Smooth muscle cell (in vitro differentiated cells): ENCODE data around the gene ANKRD42. TPM values are rescaled to one million over a fixed set of nuclear protein-coding genes. Genes with fewer than 3 reads are reported as not detected.
A peak's percentile ranks its signal among the peaks of the same experiment; 100 is the strongest.

Source experiments
- DNase-seq: peaks from one replicate; lab custom pipeline; 2025; ENCODE audit not compliant: unreplicated experiment; lab: John Stamatoyannopoulos, UW
- H2AFZ ChIP-seq: fragments of 200-600 bp; sonication (generic); 2 replicates; pipeline ENCODE4 v1.6.0; 2016; ENCODE audit warnings: antibody characterized with exemption, low read depth, mild to moderate bottlenecking
- H3F3A ChIP-seq: fragments of 200-600 bp; sonication (generic); 2 replicates; pipeline ENCODE4 v1.6.0; 2017; ENCODE audit warnings: antibody characterized with exemption, low read depth
- H3K27ac ChIP-seq: fragments of 200-600 bp; sonication (generic); 2 replicates; pipeline ENCODE4 v1.5.1; 2016; ENCODE audit warnings: low read depth, mild to moderate bottlenecking
- H3K27me3 ChIP-seq: fragments of 200-600 bp; sonication (generic); 2 replicates; pipeline ENCODE4 v1.6.1; 2016; ENCODE audit warnings: low read depth, mild to moderate bottlenecking
- H3K36me3 ChIP-seq: fragments of 200-600 bp; sonication (generic); 2 replicates; pipeline ENCODE4 v1.5.1; 2016; ENCODE audit warnings: low read depth
- H3K4me1 ChIP-seq: fragments of 200-600 bp; sonication (generic); 2 replicates; pipeline ENCODE4 v1.5.1; 2016; ENCODE audit warnings: low read depth
- H3K4me2 ChIP-seq: fragments of 200-600 bp; sonication (generic); 2 replicates; pipeline ENCODE4 v1.6.0; 2016; ENCODE audit warnings: mild to moderate bottlenecking
- H3K4me3 ChIP-seq: fragments of 200-600 bp; sonication (generic); 2 replicates; pipeline ENCODE4 v1.5.1; 2016; ENCODE audit warnings: mild to moderate bottlenecking
- H3K79me2 ChIP-seq: fragments of 200-600 bp; sonication (generic); 2 replicates; pipeline ENCODE4 v1.6.0; 2016; ENCODE audit warnings: low read depth, mild to moderate bottlenecking
- H3K9ac ChIP-seq: fragments of 200-600 bp; sonication (generic); 2 replicates; pipeline ENCODE4 v1.6.0; 2016; ENCODE audit warnings: low read depth
- H3K9me3 ChIP-seq: fragments of 200-600 bp; sonication (generic); replicated peaks from 2 replicates; pipeline ENCODE4 v1.5.1; 2016; ENCODE audit warnings: low read depth
- H4K20me1 ChIP-seq: fragments of 200-600 bp; sonication (generic); 2 replicates; pipeline ENCODE4 v1.6.0; 2016; ENCODE audit warnings: low read depth
- CTCF ChIP-seq: fragments of 200-600 bp; sonication (generic); IDR thresholded peaks from 2 replicates; pipeline ENCODE4 v1.5.1; 2017; ENCODE audit warnings: borderline replicate concordance, mild to moderate bottlenecking, antibody characterized with exemption; ENCODE audit not compliant: insufficient read depth, poor library complexity, severe bottlenecking
- WGBS: methylation state at CpG from one replicate; pipeline ENCODE4 v1.1.7; 2016; ENCODE audit warnings: low lambda C conversion rate; 5-methylcytosine and 5-hydroxymethylcytosine counted together
- polyA plus RNA-seq: library from polyadenylated mRNA; unstranded; fragments of >200 nt; fragmentation: Nextera tagmentation; extraction: Ambion mirVana; gene quantifications from 2 replicates; pipeline ENCODE4 v1.2.1, GENCODE V29; 2016
- total RNA-seq: library from RNA; depleted of rRNA; stranded (reverse); fragments of >200 nt; gene quantifications from 2 replicates; pipeline ENCODE4 v1.2.3, GENCODE V29; 2014

The ANKRD42 gene
- total and polyA plus RNA-seq, 2 experiments from 2014 or later = 16.2 to 16.4 TPM

DNA sequence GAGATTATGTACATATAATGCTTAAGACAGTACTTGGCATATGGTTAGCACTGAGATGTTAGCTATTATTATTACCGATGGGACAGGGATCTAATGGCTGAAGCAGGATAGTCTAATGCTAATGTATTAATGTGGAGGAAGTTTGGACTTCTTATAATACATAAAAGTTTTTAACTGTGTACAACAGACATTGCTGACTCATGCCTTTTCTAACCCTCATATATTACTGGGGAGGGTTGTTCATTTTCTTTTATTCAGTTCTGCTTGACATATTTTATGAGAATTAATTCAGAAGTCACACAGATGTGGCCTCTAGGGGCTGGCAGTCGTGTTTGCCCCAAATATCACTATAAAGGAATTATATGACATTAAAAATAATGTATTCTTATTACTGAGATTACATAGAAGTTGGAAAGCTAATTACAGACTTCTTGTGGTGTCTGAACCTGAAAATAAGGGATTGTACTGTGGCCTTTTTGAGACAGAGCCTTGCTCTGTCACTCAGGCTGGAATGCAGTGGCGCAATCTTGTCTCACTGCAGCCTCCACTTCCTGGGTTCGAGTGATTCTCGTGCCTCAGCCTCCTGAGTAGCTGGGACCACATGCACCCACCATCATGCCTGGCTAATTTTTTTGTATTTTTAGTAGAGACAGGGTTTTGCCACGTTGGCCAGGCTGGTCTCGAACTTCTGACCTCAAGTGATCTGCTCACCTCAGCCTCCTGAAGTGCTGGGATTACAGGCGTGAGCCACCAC lies 82.6 kb downstream of the ANKRD42 start:
- DNase-seq = no peak
- H3K27me3 ChIP-seq = no peaks in the 10 kb centered on the region
- no peak overlapping the region for H3K27ac ChIP-seq
- H3K4me1 ChIP-seq = peaks cover 7% of the 10 kb centered on the region
- peaks cover 17% of the 10 kb centered on the region for H3K79me2 ChIP-seq
- H3K9ac ChIP-seq = no peak overlapping the region
- H3K4me2 ChIP-seq = no peak overlapping the region
- H3K9me3 ChIP-seq = no peaks in the 10 kb centered on the region
- 94% methylated on average over 8 of the region's 8 CpGs for WGBS
- H3F3A ChIP-seq = peaks cover 13% of the 10 kb centered on the region
- H3K4me3 ChIP-seq = no peak overlapping the region
- H4K20me1 ChIP-seq = peaks cover 10% of the 10 kb centered on the region
- H2AFZ ChIP-seq = no peak overlapping the region
- no peak for TF ChIP-seq CTCF
- peaks cover 27% of the 10 kb centered on the region for H3K36me3 ChIP-seq

- Histone ChIP-seq H2AFZ (no peak overlapping the region), H3K9me3 (no peaks in the 10 kb centered on the region), H3F3A (peaks cover 5% of the 10 kb centered on the region), H3K36me3 (peaks cover 22% of the 10 kb centered on the region), H4K20me1 (no peaks in the 10 kb centered on the region), H3K79me2 (peaks cover 23% of the 10 kb centered on the region), H3K27me3 (no peaks in the 10 kb centered on the region), H3K27ac (no peak overlapping the region), H3K4me2 (no peak overlapping the region), H3K4me3 (no peak overlapping the region), H3K9ac (no peak overlapping the region), H3K4me1 (peaks cover 8% of the 10 kb centered on the region)
- no peak for DNase-seq
- TF ChIP-seq CTCF = no peak
Observed at GRCh38 chr11:83278351-83278750, 84.8 kb downstream of the ANKRD42 start.

GRCh38 chr11:83280256-83280655 lies 86.7 kb downstream of the ANKRD42 start:
- peaks cover 7% of the 10 kb centered on the region for H3F3A ChIP-seq
- TF ChIP-seq CTCF = no peak
- no peak overlapping the region for H3K4me3 ChIP-seq
- H3K4me1 ChIP-seq = peaks cover 26% of the 10 kb centered on the region
- no peaks in the 10 kb centered on the region for H3K9me3 ChIP-seq
- no peak for DNase-seq
- H3K9ac ChIP-seq = no peak overlapping the region
- peak overlapping the region; percentile 42 for H3K27ac ChIP-seq
- H3K36me3 ChIP-seq = peaks cover 11% of the 10 kb centered on the region
- H3K79me2 ChIP-seq = peaks cover 42% of the 10 kb centered on the region
- no peak overlapping the region for H2AFZ ChIP-seq
- H3K4me2 ChIP-seq = peak overlapping the region; percentile 95
- H4K20me1 ChIP-seq = no peaks in the 10 kb centered on the region
- H3K27me3 ChIP-seq = no peaks in the 10 kb centered on the region
- WGBS = 20% methylated on average over 1 of the region's 1 CpG
